IPS-18a (cell line): ENCODE data around the gene VMP1.
"Not testable (repeated sequence)": the region's sequence is repeated elsewhere in the genome, so short reads cannot be mapped to it uniquely, and the experiment has no call there.

Source experiments
- H3K27ac ChIP-seq: one replicate; pipeline ENCODE4 v1.5.1; 2013; ENCODE audit warnings: low read length
- H3K27me3 ChIP-seq: one replicate; pipeline ENCODE4 v1.6.1; 2013; ENCODE audit warnings: mild to moderate bottlenecking, low read length; ENCODE audit not compliant: control insufficient read depth, insufficient read depth
- H3K36me3 ChIP-seq: one replicate; pipeline ENCODE4 v1.6.1; 2013; ENCODE audit warnings: low read depth, low read length; ENCODE audit not compliant: control insufficient read depth
- H3K4me1 ChIP-seq: one replicate; pipeline ENCODE4 v1.6.1; 2013; ENCODE audit warnings: low read depth, low read length; ENCODE audit not compliant: control insufficient read depth
- H3K4me3 ChIP-seq: one replicate; pipeline ENCODE4 v1.5.1; 2013; ENCODE audit warnings: low read length
- H3K9ac ChIP-seq: one replicate; pipeline ENCODE4 v1.6.1; 2013; ENCODE audit warnings: mild to moderate bottlenecking, low read length, moderate library complexity
- H3K9me3 ChIP-seq: one replicate; pipeline ENCODE4 v1.6.1; 2013; ENCODE audit warnings: low read depth, low read length; ENCODE audit not compliant: control insufficient read depth

The VMP1 gene

GRCh38 chr17:59859444-59860025, 152.1 kb downstream of the VMP1 start:
- Histone ChIP-seq H3K27me3 (no peaks in the 10 kb centered on the region), H3K27ac (no peak overlapping the region), H3K9ac (no peak overlapping the region), H3K36me3 (peaks cover 12% of the 10 kb centered on the region), H3K9me3 (no peaks in the 10 kb centered on the region), H3K4me1 (peaks cover 10% of the 10 kb centered on the region), H3K4me3 (no peak overlapping the region)

DNA sequence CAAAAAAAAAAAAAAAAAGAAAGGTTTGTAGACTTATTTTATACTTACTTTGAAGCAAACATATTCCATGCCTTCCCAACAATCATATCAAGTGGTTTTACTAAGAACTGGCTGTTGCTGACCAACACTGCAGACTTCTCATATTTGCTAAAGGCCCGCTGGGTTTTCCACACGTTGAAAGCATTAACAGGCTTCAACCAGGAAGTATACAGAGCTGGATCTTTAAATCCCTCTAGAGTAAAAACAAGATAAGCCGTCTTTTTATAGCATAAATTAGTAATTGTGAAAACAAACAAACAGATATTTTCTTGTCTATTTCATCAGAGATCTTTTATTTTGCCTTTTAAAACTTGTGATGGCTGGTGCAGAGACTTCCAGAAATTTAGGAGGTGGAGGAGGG, 156.2 kb downstream of the VMP1 start:
- Histone ChIP-seq H3K27ac (no peak overlapping the region), H3K36me3 (peaks cover 22% of the 10 kb centered on the region), H3K9ac (no peak overlapping the region), H3K4me3 (no peak overlapping the region), H3K27me3 (no peaks in the 10 kb centered on the region), H3K4me1 (no peaks in the 10 kb centered on the region), H3K9me3 (no peaks in the 10 kb centered on the region)

DNA sequence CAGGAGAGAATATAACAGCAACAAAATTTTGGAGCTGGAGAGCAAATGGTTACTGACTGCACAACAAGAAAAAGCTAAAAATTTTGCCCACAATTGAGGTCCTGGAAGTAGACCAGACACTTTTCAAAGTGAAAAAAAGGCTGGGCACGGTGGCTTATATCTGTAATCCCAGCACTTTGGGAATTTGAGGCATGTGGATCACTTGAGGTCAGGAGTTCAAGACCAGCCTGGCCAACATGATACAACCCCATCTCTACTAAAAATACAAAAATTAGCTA, 162.4 kb downstream of the VMP1 start:
- H3K4me3 ChIP-seq, result no peak overlapping the region
- no peaks in the 10 kb centered on the region for H3K27me3 ChIP-seq
- no peaks in the 10 kb centered on the region for H3K9me3 ChIP-seq
- peaks cover 11% of the 10 kb centered on the region for H3K36me3 ChIP-seq
- no peak overlapping the region for H3K27ac ChIP-seq
- H3K9ac ChIP-seq, result no peak overlapping the region
- H3K4me1 ChIP-seq, result no peaks in the 10 kb centered on the region

GRCh38 chr17:59870482-59870881, 163.0 kb downstream of the VMP1 start:
- Histone ChIP-seq H3K27me3 (no peaks in the 10 kb centered on the region), H3K4me3 (no peak overlapping the region), H3K27ac (no peak overlapping the region), H3K36me3 (peaks cover 7% of the 10 kb centered on the region), H3K9me3 (no peaks in the 10 kb centered on the region), H3K4me1 (no peaks in the 10 kb centered on the region), H3K9ac (no peak overlapping the region)

DNA sequence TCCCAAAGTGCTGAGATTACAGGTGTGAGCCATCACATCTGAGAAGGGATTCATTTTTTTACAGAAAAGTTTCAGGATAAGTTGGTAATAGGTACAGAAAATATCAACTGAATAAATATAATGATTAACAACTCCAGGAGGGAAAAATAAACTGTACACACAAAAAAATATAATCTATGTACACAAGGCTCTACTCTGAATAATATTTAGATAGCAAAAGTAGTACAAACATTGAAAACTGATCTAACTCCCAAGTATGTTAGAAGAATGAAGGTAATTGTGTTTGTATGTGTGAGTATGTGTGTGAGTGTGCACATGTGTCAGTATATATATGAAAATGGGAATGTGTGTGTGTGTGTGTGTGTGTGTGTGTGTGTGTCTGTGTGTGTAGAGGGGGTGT, 164.9 kb downstream of the VMP1 start:
- Histone ChIP-seq H3K4me1 (no peaks in the 10 kb centered on the region), H3K9ac (no peak overlapping the region), H3K4me3 (no peak overlapping the region), H3K36me3 (peaks cover 13% of the 10 kb centered on the region), H3K9me3 (no peaks in the 10 kb centered on the region), H3K27me3 (no peaks in the 10 kb centered on the region), H3K27ac (no peak overlapping the region)

DNA sequence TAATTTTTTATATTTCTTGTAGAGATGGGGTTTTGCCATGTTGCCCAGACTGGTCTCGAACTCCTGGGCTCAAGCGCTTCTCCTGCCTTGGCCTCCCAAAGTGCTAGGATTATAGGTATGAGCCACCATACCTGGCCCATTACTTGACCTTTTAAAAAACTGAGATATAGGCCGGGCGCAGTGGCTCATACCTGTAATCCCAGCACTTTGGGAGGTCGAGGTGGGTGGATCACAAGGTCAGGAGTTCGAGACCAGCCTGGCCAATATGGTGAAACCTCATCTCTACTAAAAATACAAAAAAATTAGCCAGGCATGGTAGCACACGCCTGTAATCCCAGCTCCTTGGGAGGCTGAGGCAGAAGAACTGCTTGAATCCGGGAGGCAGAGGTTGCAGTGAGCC, 166.0 kb downstream of the VMP1 start:
- H3K4me1 ChIP-seq, H3K4me3 ChIP-seq, H3K27ac ChIP-seq, H3K27me3 ChIP-seq, H3K9ac ChIP-seq, H3K9me3 ChIP-seq: not testable (repeated sequence)
- peaks cover 20% of the 10 kb centered on the region for H3K36me3 ChIP-seq

GRCh38 chr17:59874376-59874775, 166.9 kb downstream of the VMP1 start:
- Histone ChIP-seq H3K9me3 (no peaks in the 10 kb centered on the region), H3K27ac (no peak overlapping the region), H3K4me3 (no peak overlapping the region), H3K9ac (no peak overlapping the region), H3K36me3 (peaks cover 24% of the 10 kb centered on the region), H3K27me3 (no peaks in the 10 kb centered on the region), H3K4me1 (no peaks in the 10 kb centered on the region)

DNA sequence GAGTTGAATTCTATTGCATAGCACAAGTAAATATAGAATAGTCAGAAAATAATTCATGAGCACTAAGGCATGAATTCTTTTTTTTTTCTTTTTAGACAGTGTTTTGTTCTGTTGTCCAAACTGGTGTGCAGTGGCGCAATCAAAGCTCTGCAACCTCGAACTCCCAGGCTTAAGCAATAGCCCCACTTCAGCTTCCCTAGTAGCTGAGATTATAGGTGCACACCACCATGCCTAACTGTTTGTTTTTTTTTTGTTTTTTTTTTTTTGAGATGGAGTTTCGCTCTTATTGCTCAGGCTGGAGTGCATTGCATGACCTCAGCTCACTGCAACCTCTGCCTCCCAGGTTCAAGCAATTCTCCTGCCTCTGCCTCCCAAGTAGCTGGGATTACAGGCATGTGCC, 168.7 kb downstream of the VMP1 start:
- Histone ChIP-seq H3K4me1 (no peaks in the 10 kb centered on the region), H3K36me3 (peaks cover 24% of the 10 kb centered on the region), H3K9ac (no peak overlapping the region), H3K27ac (no peak overlapping the region), H3K4me3 (no peak overlapping the region), H3K27me3 (no peaks in the 10 kb centered on the region), H3K9me3 (no peaks in the 10 kb centered on the region)

GRCh38 chr17:59877965-59878364, 170.5 kb downstream of the VMP1 start:
- Histone ChIP-seq H3K4me1 (no peaks in the 10 kb centered on the region), H3K9me3 (no peaks in the 10 kb centered on the region), H3K9ac (no peak overlapping the region), H3K27ac (no peak overlapping the region), H3K4me3 (no peak overlapping the region), H3K27me3 (no peaks in the 10 kb centered on the region), H3K36me3 (peaks cover 27% of the 10 kb centered on the region)

- Histone ChIP-seq H3K9ac (no peak overlapping the region), H3K36me3 (peaks cover 29% of the 10 kb centered on the region)
Measured at GRCh38 chr17:59878624-59879023, 171.2 kb downstream of the VMP1 start.

DNA sequence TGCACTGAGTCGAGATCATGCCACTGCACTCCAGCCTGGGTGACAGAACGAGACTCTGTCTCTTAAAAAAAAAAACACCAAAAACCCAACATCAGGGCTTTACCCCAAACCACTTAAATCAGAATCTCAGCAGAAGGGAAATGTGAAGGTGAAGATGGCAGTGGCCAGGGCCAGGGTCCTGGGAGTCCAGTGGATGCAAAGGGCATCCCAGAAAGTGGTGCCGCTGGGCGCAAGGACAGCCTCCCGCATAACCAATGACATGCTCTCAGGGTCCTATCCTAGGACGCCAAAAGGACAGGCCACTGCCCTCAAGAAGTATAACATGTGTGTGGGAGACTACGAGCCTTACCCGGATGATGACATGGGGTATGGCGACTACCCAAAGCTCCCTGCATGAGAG, 177.4 kb downstream of the VMP1 start:
- H3K27me3 ChIP-seq, result no peaks in the 10 kb centered on the region
- no peak overlapping the region for H3K4me3 ChIP-seq
- peaks cover 27% of the 10 kb centered on the region for H3K36me3 ChIP-seq
- H3K27ac ChIP-seq, result no peak overlapping the region
- no peak overlapping the region for H3K9ac ChIP-seq
- no peaks in the 10 kb centered on the region for H3K4me1 ChIP-seq
- H3K9me3 ChIP-seq, result no peaks in the 10 kb centered on the region

More at GRCh38 chr17:59878624-59879023, 171.2 kb downstream of the VMP1 start:
- Histone ChIP-seq H3K4me3 (no peak overlapping the region), H3K9me3 (no peaks in the 10 kb centered on the region), H3K4me1 (no peaks in the 10 kb centered on the region), H3K27ac (no peak overlapping the region), H3K27me3 (no peaks in the 10 kb centered on the region)

DNA sequence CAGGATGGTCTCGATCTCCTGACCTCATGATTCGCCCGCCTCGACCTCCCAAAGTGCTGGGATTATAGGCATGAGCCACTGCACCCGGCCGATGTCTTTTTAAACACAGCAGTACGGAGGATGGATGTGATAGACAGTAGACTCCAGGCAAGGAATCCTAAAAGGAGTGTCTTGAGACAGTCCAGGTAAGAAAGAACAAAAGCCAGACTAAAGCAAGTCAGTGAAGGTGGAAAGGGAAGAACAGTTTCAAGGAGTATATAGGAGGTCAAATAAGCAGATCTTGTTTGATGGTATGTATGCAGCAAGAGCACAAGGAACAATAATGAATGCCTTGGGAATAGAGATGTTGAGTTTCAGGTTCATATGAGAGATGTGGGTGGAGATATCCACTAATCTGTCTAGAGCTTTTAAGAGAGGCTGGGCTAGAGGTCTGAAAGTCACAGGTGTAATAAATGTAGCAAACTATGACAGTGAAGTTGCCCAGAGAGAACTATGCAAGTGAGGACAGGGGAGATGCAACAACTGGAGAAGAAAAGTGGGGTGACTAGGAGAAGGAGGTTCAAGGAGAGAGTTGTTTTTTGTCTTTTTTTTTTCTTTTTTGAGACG, 180.8 kb downstream of the VMP1 start:
- no peak overlapping the region for H3K4me3 ChIP-seq
- no peaks in the 10 kb centered on the region for H3K9me3 ChIP-seq
- peaks cover 29% of the 10 kb centered on the region for H3K36me3 ChIP-seq
- H3K4me1 ChIP-seq, result no peaks in the 10 kb centered on the region
- H3K9ac ChIP-seq, result no peak overlapping the region
- H3K27ac ChIP-seq, result no peak overlapping the region
- no peaks in the 10 kb centered on the region for H3K27me3 ChIP-seq
